ENCODE data around the gene RAD23B. TPM values are rescaled to one million over a fixed set of nuclear protein-coding genes. Genes with fewer than 3 reads are reported as not detected.

The RAD23B gene
- total and polyA plus RNA-seq, 2 of the 13 experiments (the other 11 are each of a cell fraction or from before 2014, with no cell fraction given): 133 to 156 TPM

- no peak for TF ChIP-seq TOPORS (CRISPR knock-in tag; IDR thresholded peaks at IDR 0.05)
- no peak for TF ChIP-seq ZUFSP (CRISPR knock-in tag; IDR thresholded peaks at IDR 0.05; ENCODE audit: borderline replicate concordance)
- TF ChIP-seq GMEB1 (CRISPR knock-in tag; IDR thresholded peaks at IDR 0.05; ENCODE audit: borderline replicate concordance): peak; percentile 53; the same call in 1 of the 2 replicates
- no peak for TF ChIP-seq SIN3A (IDR thresholded peaks at IDR 0.05; ENCODE audit: borderline replicate concordance, low read depth, low read length)
- TF ChIP-seq CTCF (CRISPR knock-in tag; IDR thresholded peaks at IDR 0.05): peak; percentile 97
- TF ChIP-seq ZNF510 (CRISPR knock-in tag; IDR thresholded peaks at IDR 0.05; ENCODE audit: low read depth): 0 out of 2 replicates have a peak, but pooled peaks have one; percentile 35
- TF ChIP-seq ZNF609 (CRISPR knock-in tag; IDR thresholded peaks at IDR 0.05; ENCODE audit: borderline replicate concordance): no peak
- TF ChIP-seq TAF15 (IDR thresholded peaks at IDR 0.05; ENCODE audit: low read depth, low read length, poor library complexity, severe bottlenecking): no peak
- no peak for TF ChIP-seq U2AF1 (optimal IDR thresholded peaks at IDR 0.05; ENCODE audit: low read depth, low read length)
- no peak for TF ChIP-seq SKI (IDR thresholded peaks at IDR 0.05; ENCODE audit: partially characterized antibody)
- TF ChIP-seq FOSL2 (CRISPR knock-in tag; IDR thresholded peaks at IDR 0.05): peak; percentile 57
- TF ChIP-seq NCOA2 (CRISPR knock-in tag; IDR thresholded peaks at IDR 0.05): 0 out of 2 replicates have a peak, but pooled peaks have one; percentile 14
- no peak for TF ChIP-seq MAZ (IDR thresholded peaks at IDR 0.05; ENCODE audit: borderline replicate concordance, low read depth, low read length)
- TF ChIP-seq MAZ (CRISPR knock-in tag; IDR thresholded peaks at IDR 0.05; ENCODE audit: low read depth): peak; percentile 66; the same call in 1 of the 2 replicates
- TF ChIP-seq POLR2AphosphoS2 (IDR thresholded peaks at IDR 0.05; ENCODE audit: low read depth, low read length): no peak
- no peak for TF ChIP-seq ZNF224 (CRISPR knock-in tag; IDR thresholded peaks at IDR 0.05)
- TF ChIP-seq ZSCAN9 (CRISPR knock-in tag; IDR thresholded peaks at IDR 0.05; ENCODE audit: borderline replicate concordance): no peak
- no peak for TF ChIP-seq SIX1 (CRISPR knock-in tag; IDR thresholded peaks at IDR 0.05; ENCODE audit: borderline replicate concordance)
- 0 out of 2 replicates have a peak, but pooled peaks have one; percentile 52 for TF ChIP-seq ZNF331 (CRISPR knock-in tag; IDR thresholded peaks at IDR 0.05)
Measured at GRCh38 chr9:107340920-107341632, 58.0 kb downstream of the RAD23B start (continued).

All from HepG2 (cell line).